GM18498 (cell line): Measurements from ENCODE around the gene KDM5B.
"Not testable (repeated sequence)": the region's sequence is repeated elsewhere in the genome, so short reads cannot be mapped to it uniquely, and the experiment has no call there.

Experiments
- ATAC-seq: cut with Tn5 transposase; IDR thresholded peaks from one replicate; pipeline ENCODE4 v1.9.1; 2021; ENCODE audit warnings: mild to moderate bottlenecking, moderate library complexity; ENCODE audit not compliant: unreplicated experiment

KDM5B gene

DNA sequence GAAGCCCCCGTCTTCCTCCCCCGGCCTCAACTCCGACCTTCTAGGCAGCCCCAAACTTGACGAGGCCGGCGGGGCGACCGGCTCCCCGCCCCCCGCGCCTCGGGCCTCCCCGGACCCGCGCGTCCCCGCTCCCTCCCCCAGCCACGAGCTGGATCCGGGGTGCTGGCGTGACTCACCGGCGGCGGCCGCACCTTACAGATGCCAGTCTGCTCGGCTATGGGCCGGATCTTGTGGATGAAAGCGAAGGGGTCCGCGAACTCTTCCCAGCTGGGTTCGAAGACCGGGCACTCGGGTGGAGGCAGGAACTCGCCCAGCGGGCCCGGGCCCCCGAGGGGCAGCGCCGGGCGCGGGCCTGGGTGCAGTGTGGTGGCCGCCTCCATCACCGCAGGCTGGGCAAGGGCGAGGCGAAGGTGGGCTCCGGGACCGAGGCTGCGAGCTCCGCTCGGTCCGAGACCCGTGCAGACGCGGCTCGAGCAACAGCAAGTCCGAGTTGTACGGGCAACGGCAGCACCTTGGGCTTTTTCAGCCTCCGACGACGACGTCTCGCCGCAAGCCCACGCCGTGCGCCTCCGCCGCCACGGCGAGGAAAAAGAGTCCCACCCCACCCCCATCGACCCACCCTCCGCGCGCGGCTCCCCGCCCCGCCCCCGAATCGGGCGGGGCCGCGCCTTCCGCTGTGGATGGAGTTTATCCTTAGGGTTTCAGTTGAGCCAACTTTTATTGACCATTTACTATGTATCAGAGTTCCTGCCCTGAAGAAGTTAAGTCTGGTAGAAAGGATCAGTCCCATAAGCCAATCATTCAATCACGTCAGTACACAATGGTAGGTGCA, at the start of gene KDM5B:
TSS of gene KDM5B (minus strand) at position 496 of the 832 bp plus-strand sequence. CDS start at position 380, 116 bp downstream.
- no peak for ATAC-seq

DNA sequence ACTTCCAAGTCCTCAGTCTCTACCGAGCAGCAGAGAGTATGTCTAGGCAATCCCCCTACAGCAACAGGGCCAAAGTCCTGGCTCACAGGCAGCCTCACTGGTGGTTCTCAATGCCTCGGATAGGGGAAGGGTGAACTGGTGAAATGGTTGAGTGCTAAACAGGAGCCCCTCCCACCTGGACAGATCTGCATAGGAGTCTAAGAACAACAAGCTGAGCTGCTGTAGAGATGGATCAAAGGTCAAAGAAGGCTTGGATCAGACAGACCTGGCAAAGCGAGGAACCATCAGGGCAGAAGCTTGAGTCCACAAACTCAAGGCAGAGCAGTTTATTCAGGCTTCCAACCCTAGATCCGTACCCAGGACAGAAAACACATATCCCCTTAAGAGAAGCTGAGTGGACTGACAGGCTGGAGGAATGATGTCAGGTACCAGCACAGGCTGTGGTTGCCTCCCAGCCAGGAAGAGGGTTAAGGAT, 49.0 kb upstream of the KDM5B start:
- no peak for ATAC-seq

DNA sequence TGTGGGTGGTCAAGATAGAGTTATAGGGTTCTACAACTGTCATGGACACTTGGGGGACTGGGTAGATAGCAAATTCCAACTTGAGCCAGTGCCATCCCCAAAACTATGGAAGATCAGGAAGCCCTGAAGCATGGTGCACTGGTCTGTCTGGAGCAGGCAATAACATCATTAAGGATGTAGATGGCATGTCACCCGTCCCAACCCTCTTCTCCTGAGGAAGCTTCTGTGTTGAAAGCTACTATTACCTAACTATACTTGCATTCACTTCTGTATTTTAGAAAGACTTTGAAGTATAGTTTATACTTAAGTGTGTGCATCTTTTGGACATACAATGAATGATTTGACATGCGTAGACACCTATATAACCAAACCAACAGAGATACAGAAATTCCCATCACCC, 47.8 kb upstream of the KDM5B start:
- no peak for ATAC-seq

DNA sequence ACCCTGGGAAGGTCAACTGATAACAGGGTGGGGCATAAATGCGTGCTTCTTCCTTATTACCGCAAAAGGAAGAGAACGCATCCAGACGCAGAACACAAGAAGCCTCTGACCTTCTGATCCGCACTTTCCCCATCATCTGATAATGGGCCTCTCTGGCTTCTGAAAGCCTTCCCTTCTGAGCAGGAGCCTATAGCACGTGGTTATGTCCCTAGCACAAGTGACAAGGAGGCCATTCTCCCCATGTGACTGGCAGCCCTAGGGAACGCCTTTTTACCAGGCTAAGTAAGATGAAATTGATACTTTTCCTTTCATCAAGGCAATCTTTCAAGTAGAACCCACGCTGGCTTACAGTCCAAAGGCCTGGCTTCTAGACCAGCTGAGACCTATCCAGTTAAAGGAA, 46.6 kb upstream of the KDM5B start:
- ATAC-seq, result no peak

DNA sequence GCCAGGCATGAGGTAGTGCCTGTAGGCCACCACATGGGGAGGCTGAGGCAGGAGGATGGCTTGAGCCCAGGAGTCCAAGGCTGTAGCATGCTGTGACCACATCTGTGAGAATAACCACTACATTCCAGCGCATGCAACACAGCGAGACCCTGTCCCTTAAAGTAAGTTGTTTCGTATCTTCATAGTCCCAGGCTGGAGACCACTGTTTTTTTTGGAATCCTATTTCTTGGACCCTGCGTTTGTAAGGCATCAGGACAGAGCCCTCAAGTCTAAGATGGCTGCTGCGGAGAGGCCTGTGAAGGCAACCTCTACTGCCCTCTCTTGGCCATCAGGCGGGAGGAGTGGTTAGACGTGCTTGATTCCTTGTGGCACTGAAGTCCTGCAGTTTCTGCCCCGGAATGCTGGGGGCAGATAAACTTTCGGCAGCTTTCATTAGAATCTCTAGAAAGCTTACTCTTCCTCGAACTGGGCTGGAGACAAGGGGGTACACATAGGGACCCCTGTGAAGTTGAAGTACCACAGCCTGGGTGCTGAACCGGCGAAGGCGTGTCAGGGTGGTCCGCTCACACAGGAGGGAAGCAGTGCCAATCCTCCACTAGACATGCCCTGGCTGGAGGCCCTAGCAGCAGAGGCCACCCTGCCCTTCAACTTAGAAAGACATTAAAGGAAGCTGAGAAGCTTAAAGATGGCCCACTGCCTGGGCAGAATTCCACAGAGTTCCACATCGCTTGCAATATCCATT, 44.1 kb upstream of the KDM5B start:
- ATAC-seq, result no peak

DNA sequence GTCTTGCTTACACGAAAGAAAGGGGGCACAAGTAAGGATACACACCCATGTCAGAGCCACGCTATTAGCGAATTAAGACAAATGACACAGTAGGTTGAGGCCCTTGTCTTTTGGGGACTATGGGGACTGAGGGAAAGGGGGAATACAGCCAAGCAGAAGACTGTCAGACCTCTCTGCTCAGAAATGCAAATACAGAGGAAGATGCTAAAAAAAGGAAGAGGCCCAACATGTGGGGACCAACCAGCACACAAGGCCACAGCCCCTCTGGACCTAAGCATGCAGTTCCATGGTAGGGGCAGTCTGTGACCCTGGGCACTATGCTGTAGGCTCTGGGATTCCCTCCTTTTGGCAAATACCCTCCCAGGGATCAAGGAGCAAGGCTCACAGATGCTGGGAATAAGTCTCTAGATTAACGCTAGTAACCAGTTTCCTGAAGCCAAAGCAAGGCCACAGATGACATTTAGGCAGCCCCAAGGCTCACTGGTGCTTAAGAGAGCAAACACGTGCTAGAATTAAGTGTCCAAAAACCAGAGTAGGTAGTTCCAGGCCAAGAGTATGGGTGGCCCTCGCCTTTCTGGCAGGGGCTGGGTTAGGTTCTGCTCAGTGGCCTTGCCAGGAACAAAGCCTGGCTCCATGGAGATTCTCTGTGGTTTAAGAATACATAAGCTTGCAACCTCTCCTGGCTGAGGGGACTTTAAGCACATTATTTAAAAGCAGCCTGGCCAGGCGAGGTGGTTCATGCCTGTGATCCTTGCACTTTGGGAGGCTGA, 42.6 kb upstream of the KDM5B start:
- ATAC-seq, result no peak

DNA sequence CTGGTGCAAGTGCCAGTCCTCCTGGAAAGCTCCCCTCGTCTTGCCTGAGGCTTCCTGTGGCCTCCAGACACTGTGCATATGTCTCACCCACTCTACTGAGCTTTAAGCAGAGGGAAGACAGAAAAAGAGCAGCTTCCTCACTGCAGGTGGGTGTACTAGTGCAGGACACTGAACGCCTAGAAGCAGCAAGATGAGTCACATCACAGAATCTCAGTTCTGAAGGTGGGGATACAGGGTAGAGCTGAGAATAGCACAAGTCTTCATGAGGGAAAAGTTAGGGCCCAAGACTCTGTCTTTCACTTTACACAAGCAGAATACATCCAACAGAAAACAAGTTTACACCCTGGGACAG, 39.9 kb upstream of the KDM5B start:
- ATAC-seq, result no peak

DNA sequence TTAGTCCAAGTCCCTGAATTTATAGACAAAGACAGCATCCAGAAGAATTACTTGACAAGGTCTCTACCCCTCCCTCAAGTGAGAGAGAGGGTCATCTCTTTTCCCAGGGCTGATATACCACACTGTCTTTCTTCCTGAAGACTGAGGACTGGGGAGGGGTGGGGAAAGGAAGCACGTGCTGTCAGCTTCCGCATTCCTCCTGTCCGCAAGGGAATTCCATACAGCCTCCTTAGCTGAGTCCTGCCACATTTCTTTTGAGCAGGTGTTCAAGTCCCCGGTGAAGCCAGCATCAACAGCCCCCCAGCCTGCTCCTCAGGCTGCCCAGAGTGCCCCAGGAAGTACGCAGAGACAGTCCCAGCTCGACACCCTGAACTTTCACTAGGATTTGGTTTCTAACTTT, 36.7 kb upstream of the KDM5B start:
- ATAC-seq, result no peak

DNA sequence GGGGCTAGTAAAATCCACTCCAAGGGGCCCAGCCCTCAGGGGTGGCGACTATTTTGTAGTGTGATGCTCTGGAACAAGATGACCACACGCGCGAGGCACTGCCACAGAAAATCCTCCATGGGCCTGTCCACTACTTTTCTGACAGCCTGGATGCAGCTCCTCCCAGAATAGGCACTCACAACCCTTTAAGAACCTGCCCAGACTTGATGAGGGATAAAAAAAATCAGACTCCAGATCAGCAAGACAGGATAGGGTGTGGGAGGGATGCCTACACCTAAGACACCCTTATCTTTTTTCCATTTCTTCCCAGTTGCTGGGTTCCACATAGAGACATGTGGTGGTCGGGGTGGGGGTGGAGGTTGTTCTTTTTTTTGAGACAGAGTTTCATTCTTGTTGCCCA, 36.0 kb upstream of the KDM5B start:
- ATAC-seq, result no peak

DNA sequence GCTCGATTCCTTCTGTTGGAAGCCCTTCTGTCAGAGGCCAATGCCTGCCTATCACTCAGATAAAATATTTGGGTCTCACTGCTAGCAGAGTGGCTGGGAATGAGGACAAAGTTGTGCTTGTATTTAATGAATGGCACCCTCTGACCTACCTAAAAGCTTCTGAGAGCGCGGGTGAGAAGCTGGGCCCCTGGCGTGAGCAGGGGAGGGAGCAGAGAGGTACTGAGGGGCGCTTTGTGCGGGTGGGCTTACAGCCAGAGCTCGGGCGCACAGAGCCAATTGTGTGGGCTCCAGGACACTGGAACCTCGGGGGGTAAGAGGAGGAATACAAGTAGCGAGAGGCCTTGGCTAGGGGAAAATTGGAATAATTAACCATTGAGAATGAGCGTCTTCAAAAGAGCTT, 34.9 kb upstream of the KDM5B start:
- ATAC-seq, result no peak

DNA sequence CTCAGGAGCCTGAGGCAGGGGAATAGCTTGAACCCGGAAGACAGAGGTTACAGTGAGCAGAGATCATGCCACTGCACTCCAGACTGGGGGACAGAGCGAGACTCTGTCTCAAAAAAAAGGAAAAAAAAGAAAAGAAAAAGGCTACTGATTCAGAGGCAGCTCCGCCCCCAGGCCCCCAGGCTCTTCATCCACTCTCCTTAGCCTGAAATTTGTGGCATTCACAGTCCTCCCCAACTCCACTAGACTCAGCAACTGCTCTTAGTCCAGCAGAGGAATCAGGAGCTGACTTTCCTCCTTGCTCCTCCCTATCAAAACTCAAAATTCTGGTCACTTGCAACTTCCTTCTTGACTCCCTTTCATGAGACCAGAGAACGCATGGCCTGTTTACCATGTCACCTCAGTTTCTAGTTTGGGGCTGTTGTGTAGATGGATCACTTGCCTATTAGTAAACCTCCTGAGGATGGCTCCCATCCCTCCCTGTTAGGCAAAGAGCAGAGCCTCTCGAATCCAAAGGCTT, 29.6 kb upstream of the KDM5B start:
- no peak for ATAC-seq

DNA sequence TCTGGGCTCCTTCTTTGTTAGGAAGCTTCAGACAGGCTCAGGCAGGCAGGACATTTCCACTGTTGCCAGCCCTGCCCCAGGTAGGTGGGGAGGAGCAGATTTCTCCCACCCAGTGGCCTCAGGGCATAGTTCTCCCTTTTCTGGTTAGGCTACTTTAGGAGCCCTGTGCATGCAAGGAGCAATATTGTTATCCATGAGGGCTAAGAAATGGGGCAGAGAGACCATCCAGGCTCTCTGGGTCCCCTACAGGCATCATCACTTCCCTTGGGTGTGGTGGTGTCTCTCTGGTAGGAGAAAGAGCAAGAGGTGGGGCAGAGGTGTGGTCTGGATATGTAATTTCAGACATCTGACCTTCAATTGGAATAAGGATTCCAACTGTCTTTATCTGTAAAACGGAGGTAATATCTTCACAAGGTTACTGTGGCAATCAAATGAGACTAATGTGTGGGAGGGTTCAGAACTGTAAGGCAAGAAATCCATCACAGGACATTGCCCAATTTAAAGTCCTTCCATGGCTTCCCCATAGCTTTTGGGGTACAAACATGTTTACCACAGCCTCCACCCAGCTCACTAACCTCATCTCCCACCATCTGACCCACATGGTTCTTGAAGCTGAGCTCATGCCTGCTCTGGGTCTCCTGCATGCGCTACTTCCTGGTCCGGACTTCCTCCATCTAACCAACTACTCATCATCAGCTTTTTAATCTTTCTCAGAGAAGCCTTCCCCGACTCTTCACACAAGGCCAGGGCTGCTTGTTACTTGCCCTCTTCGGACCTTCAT, 28.6 kb upstream of the KDM5B start:
- no peak for ATAC-seq

DNA sequence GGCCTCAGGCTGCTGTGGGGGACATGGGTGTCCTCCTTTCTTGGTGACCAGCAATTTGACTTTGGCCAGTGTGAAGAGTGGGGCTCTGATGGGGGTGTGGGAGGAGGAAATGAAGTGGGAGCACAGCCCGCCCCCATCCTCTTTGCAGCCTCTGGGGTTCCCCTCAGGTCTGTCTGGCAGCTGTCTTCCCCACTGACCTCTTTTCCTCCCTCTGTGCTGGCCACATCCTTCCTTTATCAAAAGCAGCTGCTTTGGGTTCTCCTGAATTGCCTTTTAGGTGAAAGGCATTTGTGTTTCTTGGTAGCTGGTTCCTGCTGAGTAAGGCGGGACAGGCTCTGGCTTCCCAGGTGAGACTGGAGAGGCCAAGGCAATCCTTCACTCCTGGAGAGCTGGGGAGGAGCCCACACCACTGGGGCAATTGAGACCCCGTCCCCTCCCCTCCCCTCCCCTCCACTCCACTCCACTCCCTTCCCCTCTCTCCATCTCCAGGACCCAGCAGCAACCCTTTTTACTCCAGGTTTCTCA, 27.4 kb upstream of the KDM5B start:
- ATAC-seq, result no peak

DNA sequence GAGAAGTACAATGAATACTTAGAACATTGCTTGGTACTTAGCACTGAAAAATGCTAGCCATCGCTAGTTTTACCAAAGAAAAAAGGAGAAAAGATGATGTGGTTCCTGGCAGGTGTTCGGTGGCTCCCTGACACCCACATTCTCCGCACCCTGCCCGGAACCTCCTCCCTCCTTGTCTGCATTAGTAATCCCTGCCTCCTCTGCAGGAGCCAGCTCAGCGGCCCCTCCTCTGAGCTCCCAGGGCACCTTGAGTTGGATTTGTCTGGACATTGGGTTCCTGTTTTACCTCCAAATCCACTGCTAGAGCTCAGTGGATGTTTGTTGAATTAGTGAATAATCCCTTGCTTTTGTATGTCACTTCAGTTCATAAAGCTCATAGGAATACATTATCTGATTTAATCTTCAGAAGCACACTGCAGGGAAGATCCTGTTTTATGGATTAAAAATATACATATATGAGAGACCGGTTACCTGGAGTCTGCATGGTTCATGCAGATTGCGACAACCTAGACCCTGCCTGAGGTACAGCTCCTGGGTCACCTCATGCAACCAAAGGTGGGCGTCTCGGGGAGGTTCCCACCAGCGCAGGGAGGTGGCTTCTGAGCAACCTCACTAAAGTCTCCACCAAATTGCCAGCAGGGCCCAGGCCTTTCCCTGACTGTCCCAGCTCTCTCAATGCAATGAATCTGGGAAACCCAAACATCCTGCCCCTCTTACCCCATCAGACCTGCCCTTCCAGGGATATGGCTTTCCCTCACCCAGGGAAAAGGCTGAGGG, 26.7 kb upstream of the KDM5B start:
- no peak for ATAC-seq

DNA sequence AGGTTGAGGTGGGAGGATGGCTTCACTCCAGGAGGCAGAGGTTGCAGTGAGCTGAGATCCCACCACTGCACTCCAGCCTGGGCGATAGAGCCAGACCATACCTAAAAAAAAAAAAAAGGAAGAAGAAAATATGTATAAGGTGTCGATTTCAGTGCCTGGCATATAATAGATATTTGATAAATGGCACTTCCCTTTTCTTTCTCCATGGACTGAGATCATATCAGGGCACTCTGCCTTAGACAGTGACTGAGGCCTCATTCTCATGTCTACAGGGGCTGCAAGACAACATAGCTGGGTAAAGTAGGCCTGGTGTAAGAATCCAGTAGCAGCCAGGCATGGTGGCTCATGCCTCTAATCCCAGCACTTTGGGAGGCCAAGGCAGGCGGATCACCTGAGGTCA, 23.7 kb upstream of the KDM5B start:
- no peak for ATAC-seq

DNA sequence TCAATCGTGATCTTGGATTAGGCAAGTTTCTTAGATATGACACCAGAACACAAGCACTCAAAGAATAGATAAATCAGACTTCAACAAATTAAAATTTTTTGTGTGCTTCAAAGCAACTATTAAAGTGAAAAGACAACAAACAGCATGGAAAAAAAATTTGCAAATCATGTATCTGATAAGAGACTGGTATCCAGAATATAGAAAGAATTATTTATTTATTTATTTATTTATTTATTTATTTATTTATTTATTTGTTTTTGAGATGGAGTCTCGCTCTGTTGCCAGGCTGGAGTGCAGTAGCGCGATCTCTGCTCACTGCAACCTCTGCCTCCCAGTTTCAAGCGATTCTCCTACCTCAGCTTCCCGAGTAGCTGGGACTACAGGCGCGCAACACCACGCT, 21.0 kb upstream of the KDM5B start:
- not testable (repeated sequence) for ATAC-seq

DNA sequence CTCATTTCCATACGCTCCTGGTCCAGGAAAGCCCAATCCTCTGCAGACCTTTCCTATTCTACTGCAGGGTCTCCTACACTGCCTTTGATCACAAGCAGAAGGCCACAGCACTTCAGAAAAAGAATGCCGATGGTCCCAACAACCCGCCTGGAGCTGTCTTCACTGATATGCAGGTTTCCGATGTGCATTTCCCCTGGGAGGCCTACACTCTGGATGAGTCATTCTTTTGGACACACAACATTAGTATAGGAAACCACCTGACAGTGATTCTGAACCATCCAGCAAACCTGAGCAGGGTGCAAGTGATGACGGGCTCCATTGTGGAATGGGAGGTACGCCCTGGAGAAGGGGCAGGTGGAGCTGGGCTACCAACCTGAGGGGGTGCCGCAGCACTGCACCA, 17.5 kb upstream of the KDM5B start:
- ATAC-seq, result no peak

DNA sequence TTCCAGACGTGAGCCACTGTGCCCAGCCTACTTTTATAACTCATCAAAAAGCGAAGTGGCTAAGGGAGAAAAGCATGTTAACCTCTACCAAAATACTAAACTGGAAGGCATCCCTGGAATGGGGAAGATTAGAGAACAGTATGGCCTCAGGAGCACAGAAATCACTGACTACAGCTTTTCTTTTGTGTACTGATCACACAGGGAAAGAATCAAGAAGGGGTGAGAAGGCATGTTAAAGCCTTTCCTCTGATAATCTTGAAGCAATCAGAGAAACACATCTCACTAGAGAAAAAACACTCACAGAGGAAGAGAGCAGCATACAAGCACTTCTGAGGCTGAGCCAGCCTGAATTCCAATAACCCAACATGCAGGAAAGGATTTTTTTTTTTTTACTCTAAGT, 13.2 kb upstream of the KDM5B start:
- no peak for ATAC-seq

DNA sequence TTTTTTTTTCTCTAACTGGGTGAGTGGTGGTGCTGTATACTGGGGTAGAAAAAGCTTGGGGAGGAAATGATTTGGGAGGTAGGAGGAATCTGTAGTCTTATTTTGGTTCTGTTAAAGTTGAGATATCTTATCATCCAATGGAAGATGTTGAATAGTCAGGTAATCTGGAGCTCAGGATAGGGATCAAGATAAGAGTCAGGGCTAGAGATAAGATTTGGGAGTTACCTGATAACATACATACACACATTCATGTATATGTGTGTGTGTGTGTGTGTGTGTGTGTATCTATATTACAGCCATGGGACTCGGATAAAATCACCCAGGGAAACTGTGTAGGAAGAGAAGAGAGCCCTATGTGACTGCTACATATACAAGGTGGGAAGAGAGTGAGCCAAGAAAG, 10.6 kb upstream of the KDM5B start:
- ATAC-seq, result no peak

DNA sequence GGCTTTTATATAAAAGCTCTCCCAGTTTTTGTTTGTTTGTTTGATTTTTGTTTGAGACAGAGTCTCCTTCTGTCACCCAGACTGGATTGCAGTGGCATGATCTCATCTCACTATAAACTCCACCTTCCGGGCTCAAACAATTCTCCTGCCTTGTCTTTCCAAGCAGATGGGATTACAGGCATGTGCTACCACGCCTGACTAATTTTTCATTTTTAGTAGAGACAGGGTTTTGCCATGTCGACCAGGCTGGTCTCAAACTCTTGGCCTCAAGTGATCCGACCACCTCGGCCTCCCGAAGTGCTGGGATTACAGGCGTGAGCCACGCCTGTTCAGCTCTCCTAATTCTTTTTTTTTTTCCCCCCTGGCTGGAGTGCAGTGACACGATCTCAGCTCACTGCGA, 6.9 kb upstream of the KDM5B start:
- no peak for ATAC-seq
